Cardiac septum (tissue), 1 donor: ENCODE data around the gene FCRL6. TPM values are rescaled to one million over a fixed set of nuclear protein-coding genes. Genes with fewer than 3 reads are reported as not detected.

Experiments used
- DNase-seq: peaks from one replicate; pipeline ENCODE4 v3.0.0-alpha.2; 2020; ENCODE audit warnings: low spot score
- intact Hi-C: fragments of 100-400 bp; cut with DNase I; formaldehyde crosslinking; loops from one replicate; pipeline ENCODE4 v1.14.0; 2022
- total RNA-seq: library from RNA; stranded (reverse); fragmentation: NEBNext Ultra II Directional; extraction: Animal tissue kit (Norgen Biotek cat#: 25700); gene quantifications from one replicate; pipeline ENCODE4 v1.2.1, GENCODE V29; 2021
- donor health status: DM: no; HTN: no; CAD: no.

FCRL6 gene
- total RNA-seq, 1 donor from 2014 or later = 0.16 TPM

- DNase-seq = no peak
- intact Hi-C loops = no loop called here
These were observed 54.4 kb downstream of the FCRL6 start for GRCh38 chr1:159856576-159856975.

DNA sequence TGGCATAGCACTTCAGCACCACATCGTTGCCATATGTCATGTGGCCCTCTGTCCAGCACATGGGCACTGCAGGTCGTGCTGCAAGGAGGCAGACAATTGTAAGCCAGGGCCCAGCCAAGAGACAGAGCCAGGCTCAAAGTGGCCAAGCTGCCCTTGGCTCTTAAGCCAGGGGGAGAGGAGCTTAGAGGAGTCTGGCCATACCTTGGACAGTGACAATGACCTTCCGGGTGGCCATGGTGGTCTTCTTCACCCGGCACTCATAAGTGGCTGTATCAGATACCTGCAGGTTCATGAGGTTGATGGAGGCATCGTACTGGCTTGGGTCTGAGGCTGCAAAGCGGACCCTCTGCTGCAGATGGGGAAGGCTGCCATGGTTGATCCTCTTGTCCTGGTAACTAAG lies 55.7 kb downstream of the FCRL6 start:
- DNase-seq = no peak
- intact Hi-C loops = no loop called here

DNA sequence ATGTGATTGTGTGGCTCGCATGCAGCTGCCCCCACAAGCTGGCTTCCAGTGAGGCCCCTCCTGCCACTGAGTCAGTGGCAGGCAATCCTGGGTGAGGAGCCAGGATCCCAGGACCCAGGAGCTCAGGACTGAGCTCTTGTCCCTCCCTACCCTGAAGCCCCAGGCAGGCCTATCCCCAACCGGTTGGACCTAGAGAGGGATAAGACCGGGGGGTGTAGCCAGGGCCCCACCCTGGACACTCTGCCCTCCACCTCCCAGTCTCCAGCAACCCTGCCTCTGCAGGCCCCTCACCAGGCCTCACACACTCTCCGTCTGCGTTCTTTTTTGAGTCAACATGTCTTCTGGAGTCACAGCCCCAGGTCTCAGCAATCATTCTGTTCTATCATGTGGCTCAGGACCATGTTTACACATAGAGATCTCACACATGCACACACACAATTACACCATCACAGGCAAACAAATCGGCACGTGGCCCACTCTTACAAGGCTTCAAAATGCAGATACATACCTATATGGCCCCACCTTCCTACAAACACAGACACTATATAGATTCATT lies 57.7 kb downstream of the FCRL6 start:
- intact Hi-C loops = no loop called here
- no peak for DNase-seq

- intact Hi-C loops = no loop called here
- no peak for DNase-seq
These were observed 58.3 kb downstream of the FCRL6 start for GRCh38 chr1:159860456-159860855.

DNA sequence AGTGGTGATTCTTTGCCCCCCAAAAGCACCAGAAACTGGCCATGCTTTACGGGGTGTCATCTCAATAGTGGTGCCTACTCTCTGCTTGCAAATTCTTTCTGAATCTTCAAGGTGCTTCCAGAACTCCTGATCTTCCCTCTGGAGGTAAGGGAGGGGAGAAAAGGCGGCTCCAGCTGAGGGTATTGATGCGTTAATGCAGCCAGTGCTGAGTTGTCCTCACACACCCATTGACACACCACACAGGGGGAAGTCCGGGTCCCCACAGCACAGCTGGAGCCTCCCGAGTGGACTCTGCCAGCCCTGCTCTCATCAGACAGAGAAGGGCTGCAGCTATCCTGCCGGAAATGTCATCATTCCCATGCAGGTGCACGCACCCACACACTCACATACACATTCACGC lies 59.1 kb downstream of the FCRL6 start:
- DNase-seq = no peak
- intact Hi-C loops = no loop called here

DNA sequence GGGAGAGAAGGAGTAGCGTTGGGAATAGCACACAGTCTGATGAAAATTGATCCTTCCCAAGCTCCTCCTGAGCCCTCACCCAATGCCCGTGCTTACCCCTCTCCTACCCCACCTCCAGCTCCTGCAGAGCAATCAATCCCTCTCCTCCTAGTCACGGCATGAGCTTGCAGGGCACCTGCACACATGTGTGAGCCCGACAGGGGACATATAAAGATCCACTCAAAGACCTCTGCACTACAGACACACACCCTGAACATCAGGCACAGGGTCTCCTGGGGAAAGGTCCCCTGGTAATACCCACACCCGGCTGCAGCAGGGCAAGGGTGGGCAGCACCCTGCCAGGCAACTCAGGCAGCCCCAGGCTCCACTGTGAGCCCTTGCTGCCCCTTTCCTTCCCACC lies 59.9 kb downstream of the FCRL6 start:
- intact Hi-C loops = no loop called here
- DNase-seq = no peak

DNA sequence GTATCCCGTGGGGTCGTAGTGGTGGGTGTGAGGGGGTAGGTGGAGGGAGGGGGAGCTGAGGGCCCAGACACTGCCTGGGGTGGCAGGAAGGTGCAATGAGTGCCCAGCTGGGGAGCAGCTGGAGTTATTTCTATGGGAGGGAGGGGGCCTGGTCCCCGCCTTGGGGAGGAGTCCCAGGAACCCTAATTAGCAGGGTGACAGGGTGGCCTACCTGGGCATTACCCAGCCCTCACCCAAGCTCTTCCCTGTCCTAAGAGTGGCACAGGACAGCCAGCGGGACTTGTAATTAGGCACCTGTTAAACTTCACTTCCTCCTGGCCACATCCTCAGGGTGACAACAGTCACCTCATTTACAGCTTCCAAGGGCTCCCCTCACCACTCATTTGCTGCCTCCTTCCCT lies 60.4 kb downstream of the FCRL6 start, which contains the start of gene VSIG8:
Gene VSIG8 (minus strand): TSS at position 101 of the 400 bp plus-strand sequence. CDS start 136 bp downstream, outside the sequence.
- intact Hi-C loops = no loop called here
- DNase-seq = no peak

DNA sequence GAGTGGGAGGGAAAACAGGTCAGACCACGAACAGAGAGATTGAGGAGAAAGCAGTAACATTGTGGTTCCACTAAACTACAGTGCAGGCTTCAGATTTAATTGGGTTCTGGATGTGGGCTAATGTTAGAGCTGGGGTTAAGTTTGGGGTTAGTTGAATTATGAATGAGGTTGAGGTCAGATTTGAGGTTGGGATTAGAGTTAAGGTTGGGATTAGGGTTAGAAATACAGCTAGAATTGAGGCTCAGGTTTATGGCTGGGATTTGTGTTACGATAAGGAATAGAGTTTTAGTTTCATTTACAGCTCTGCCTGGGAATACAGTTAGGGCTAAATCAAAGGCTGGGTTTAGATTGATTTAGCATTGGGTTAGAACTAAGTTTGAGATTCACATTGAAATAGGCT lies 62.1 kb downstream of the FCRL6 start:
- no peak for DNase-seq
- intact Hi-C loops = no loop called here

Other genes starting within 250 kb of the FCRL6 start
- not detected for gene APCS, start 214.5 kb upstream of the FCRL6 start, total RNA-seq
- not detected for gene CRP, start 87.8 kb upstream of the FCRL6 start, total RNA-seq
- 12.7 TPM for gene DUSP23, start 21.4 kb upstream of the FCRL6 start, total RNA-seq
- 1.5 TPM for gene SLAMF8, start 24.5 kb downstream of the FCRL6 start, total RNA-seq
- gene VSIG8, start 60.3 kb downstream of the FCRL6 start, total RNA-seq = not detected
- 0.32 TPM for gene CFAP45, start 97.8 kb downstream of the FCRL6 start, total RNA-seq
- gene TAGLN2, start 123.1 kb downstream of the FCRL6 start, total RNA-seq = 103 TPM
- gene IGSF9, start 143.3 kb downstream of the FCRL6 start, total RNA-seq = not detected
- not detected for gene SLAMF9, start 151.9 kb downstream of the FCRL6 start, total RNA-seq
- gene PIGM, start 229.6 kb downstream of the FCRL6 start, total RNA-seq = 2.3 TPM